VCaP (cell line): ENCODE results near the gene MAPKAPK3.

ENCODE experiments used
- H3K27ac ChIP-seq: fragments of 450-650 bp; 2 replicates; pipeline ENCODE4 v1.5.1; 2017
- TF ChIP-seq, protein P1 (sequence below): fragments of 450-650 bp; conservative IDR thresholded peaks from 2 replicates; pipeline ENCODE4 v1.5.1; 2017; ENCODE audit warnings: mild to moderate bottlenecking, moderate library complexity

Gene MAPKAPK3

DNA sequence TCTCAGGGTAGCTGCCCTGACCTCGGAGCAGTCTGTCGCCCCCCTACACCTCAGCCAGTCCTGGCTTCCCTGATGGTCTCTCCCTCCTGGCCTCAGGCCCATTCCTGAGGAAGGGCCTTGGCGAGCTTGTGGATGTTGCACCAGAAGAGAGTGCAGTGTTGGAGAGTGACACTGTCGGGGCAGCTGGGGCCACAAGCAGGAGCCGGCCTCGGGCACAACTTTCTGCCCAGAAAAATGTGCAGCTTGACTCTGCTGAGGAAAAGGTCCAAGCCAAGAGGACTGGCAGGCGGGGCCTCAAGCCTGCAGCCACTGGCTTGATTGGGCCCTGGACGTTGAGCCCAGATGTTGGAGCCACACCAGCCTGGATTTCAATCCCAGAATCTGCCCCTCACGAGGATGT is 34.9 kb upstream of the MAPKAPK3 start:
- no peak overlapping the region for H3K27ac ChIP-seq
- TF ChIP-seq, protein P1, sequence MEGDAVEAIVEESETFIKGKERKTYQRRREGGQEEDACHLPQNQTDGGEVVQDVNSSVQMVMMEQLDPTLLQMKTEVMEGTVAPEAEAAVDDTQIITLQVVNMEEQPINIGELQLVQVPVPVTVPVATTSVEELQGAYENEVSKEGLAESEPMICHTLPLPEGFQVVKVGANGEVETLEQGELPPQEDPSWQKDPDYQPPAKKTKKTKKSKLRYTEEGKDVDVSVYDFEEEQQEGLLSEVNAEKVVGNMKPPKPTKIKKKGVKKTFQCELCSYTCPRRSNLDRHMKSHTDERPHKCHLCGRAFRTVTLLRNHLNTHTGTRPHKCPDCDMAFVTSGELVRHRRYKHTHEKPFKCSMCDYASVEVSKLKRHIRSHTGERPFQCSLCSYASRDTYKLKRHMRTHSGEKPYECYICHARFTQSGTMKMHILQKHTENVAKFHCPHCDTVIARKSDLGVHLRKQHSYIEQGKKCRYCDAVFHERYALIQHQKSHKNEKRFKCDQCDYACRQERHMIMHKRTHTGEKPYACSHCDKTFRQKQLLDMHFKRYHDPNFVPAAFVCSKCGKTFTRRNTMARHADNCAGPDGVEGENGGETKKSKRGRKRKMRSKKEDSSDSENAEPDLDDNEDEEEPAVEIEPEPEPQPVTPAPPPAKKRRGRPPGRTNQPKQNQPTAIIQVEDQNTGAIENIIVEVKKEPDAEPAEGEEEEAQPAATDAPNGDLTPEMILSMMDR, result no peak

DNA sequence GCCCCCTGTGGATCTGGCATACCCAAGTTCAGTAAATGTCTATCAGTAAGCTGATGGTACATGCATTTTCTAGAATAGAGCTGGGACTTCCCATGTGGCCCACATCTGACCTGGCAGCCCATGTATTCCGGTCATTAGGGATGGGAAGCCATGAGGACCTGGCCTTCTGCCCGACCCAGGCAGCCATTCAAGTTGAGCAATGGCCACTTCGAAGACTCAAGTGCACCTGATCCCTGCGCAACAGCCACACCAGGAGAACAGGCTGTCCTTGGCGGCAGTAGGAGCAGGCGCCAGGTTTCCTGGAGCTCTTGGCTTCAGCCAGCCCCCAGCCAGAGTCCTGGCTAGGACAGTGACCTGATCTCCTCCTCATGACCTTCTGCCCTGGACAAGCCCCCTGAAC is 33.1 kb upstream of the MAPKAPK3 start:
- TF ChIP-seq, protein P1, result no peak
- H3K27ac ChIP-seq, result no peak overlapping the region

DNA sequence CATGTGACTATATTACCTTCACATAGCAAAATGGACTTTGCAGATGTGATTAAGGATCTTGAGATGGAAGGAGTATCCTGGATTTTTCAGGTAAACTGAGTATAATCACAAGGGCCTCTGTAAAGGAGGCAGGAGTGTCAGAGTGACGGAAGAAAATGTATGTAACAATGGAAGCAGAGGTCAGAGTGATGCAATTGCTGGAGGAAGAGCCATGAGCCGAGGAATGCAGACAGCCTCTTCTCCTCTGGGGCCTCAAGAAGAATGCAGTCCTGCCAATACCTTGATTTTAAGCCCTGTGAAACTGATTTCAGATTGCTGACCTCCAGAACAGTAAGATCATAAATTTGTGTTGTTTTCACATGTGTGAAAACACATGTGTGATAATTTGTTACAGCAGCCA is 32.6 kb upstream of the MAPKAPK3 start:
- no peak overlapping the region for H3K27ac ChIP-seq
- TF ChIP-seq, protein P1, result no peak

GRCh38 chr3:50585919-50586762 is 30.8 kb upstream of the MAPKAPK3 start:
- no peak overlapping the region for H3K27ac ChIP-seq
- TF ChIP-seq, protein P1, result no peak

DNA sequence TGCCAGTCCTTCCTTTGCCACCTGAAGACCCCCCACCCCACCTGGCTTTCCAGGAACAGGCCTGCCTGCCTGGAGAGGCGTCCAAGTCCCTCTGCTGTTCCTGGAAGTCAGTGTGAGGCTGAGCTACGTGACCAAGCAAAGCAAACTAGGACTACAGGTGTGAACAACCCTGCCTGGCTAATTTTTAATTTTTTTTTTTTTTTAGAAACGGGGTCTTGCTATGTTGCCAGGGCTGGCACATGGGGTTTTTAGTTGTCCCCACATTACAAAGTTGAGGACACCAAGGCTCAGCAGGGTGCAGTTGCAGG is 30.2 kb upstream of the MAPKAPK3 start:
- TF ChIP-seq, protein P1, result no peak
- H3K27ac ChIP-seq, result no peak overlapping the region

GRCh38 chr3:50587373-50587772 is 29.6 kb upstream of the MAPKAPK3 start:
- no peak overlapping the region for H3K27ac ChIP-seq
- TF ChIP-seq, protein P1, result no peak

GRCh38 chr3:50587806-50588758 is 28.9 kb upstream of the MAPKAPK3 start:
- TF ChIP-seq, protein P1, result no peak
- no peak overlapping the region for H3K27ac ChIP-seq
